Measurements from ENCODE around the gene HSF2.

- TF ChIP-seq CTCF (IDR thresholded peaks at IDR 0.05) = no peak
- no peak for TF ChIP-seq POLR2A (IDR thresholded peaks at IDR 0.05)
- no peak for TF ChIP-seq EP300 (IDR thresholded peaks at IDR 0.05)
These were observed 32.3 kb upstream of the HSF2 start for GRCh38 chr6:122367171-122367570.

All from ovary (tissue), 3 donors.